Activated CD4-positive, alpha-beta T cell treated with anti-CD3 and anti-CD28 coated beads for 24 hours (primary cell): ENCODE measurements around the gene AVPR2.

Experiments used
- DNase-seq, 2 donors: peaks; one replicate each; pipeline ENCODE4 v3.0.0-alpha.2; 2020; ENCODE audit warnings: low read depth in 2 of 2

AVPR2 gene

DNA sequence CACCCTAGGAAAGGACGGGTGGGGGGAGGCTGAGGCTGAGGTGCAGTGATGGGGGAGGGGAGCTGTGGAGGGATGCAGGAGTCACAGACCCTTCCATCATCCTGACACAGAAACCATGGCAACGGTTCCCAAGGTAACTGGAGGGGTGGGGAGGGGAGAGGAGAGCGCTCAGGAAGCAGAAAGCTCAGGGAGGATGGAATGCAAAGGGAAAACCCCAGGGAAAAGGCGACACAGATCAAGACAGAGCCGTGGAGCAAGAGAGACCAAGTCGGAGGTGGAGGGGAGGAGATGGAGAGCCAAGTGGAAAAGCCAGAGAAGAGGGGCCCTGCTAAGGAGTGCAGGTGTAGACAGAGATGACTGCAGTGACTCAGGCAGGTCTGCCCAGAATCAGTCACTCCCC is 33.0 kb upstream of the AVPR2 start:
- DNase-seq: no peak

DNA sequence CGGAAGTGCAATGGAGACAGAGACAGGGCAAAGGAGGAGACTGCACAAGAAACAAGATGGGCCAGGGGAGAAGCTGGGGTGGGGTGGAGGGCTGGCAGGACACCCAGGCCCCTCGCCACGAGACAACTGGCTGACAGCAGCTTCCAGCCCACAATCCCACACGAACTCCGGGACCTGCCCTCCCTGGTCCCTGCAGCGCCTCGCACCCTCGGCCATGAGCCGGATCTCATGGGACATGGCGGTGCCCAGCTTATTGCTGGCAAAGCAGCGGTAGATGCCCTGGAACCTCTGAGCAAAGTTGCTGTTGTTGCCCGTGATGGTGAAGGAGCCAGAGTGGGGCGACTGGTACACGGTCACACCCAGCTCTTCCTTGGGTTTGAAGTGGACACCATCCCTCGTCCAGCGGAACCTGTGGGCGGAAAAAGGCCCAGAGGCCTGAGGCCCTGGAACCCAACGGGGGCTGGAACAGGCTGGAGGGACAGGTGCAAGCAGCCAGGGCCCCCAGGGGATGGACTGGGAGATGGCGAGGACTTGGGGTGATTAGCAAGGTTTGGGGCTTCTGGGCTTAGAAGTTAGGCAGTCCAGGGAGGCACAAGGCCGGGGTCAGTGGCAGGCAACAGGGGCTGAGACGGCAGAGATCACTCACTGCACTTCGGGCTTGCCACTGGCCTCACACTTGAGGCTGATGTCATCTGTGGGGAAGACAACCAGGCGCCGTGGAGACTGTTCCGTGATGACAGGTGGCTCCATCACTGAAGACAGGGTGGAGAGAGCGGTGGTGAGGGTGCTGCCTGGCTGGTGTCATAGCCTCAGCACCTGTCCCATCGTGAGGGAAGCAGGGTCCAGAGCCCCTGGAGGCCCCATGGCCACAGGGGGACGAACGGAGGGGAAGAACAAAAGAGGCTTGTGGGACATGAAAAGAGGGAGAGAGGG is 32.3 kb upstream of the AVPR2 start:
- DNase-seq: no peak

GRCh38 chrX:153873282-153874084 is 31.0 kb upstream of the AVPR2 start:
- no peak for DNase-seq

- no peak for DNase-seq
Observed at GRCh38 chrX:153874085-153874365, 30.4 kb upstream of the AVPR2 start.

DNA sequence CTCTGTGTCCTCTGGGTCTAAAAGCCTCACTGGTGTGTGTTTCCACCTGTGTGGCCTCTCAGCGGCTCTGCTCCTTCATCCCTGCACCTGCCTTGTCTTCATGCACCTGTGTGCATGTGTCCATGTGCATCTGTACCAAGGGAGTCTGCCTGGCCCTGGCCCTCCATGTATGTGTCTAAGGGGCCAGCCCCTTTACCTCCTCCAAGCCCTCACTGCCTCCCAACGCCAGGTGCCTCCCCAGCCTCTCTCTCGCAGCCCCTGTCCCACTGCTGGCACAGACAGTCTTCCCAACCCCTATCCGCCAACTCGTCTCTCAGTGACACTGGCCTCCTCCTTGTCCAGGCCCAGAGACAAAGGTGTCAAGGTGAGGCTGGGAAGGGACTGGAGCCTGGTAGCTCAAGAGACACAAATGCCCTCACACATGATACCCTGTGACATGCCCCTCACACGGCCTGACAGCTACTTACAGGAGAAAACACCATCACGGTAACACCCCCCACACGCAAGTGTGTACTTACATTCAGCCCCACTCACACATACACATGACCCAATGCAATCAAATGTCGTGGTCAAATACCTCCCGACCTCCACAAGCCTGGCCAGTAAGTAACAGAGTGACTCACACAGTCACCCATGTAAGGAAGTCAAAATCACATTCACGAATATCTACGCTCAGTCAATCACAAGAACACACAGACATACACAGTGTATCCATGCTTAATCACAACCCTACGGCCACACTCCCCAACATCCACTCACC is 29.9 kb upstream of the AVPR2 start:
- DNase-seq: no peak

DNA sequence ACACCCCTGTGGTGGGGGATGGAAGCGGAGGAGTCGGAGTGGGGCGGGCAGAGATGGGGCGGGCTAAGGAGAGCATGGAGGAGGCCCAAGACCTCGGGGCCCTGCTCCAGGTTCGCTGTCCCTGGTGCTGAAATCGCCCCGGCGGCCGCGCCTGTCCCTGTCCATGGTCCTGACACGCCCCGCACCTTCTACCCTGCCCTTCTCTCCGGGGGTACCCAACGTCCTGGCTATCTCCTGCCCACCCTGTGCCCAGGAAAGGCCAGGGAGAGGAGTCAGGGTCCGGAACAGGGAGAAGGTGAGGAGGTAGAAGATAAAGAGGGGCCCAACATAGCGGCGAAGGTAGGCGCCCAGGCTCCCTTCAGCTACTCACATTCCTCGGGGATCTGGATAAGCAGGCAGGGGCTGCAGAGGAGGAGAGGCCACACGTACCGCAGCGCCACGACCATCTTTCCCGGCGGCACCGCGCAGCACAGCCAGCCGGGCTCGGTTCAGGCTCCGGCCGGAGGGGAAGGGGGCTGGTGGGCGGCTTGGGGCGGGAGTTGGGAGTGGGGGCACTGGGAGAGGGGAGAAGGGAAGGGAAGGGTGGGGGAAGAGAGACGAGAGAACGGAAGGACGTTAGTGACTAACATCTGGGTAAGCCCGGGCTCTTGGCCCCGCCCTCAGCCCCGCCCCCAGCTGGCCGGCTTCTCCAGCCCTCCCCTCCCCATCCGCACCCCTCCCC is 28.9 kb upstream of the AVPR2 start:
- peak; percentile 41 to 43 for DNase-seq

GRCh38 chrX:153876112-153876491 is 28.4 kb upstream of the AVPR2 start:
- no peak for DNase-seq

DNA sequence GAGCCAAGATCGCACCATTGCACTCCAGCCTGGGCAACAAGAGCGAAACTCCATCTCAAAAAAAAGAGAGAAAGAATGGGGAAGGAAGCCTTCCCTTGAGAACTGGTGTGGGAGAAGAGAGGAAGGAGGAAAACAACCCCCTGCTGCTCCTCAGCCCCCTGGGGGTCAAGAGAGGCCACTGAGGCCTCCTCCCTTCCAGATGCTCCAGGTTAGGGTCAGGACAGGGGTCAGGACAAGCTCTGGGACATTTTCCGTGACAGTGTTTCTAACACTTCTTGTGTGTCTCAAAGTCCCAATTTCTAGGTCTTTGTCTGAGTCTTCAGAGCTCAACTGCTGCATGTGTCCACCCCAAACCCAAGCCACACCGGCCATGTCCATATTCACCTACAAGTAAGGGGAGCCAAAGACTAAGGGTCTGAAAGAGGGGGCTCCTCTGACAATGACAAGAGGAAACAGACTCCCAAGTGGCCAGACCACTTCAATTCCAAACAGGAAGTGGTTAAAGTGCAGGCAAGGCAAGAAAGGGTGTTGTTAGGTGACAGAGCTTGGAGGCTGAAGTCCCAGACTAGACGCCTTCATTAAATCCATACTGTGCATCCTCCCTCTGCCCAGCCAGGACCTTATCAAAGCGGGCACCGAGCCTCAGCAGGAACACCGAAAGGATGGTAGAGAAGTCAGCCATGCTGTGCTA is 26.8 kb upstream of the AVPR2 start:
- no peak for DNase-seq

DNA sequence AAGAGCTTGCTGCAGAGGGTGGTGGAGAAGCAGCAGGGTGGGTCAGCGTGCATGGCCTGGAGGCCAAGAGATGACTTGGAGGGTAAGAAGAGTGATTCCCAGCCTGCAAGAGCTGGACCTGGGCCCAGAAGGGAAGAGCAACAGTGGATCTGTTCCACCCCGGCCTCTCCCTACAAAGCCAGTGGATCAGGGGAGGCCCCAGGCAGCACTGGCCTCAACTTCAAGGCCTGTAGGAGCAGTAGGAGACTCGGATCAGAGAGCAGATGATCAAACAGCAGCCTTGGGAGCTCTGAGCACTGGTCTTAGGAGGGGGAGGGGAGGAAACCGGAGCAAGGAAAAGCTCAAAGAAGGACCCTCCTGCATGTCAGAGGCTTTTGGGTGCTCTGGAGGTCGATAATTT is 26.1 kb upstream of the AVPR2 start:
- DNase-seq: no peak

- no peak for DNase-seq
Observed at GRCh38 chrX:153878969-153879653, 25.4 kb upstream of the AVPR2 start.

DNA sequence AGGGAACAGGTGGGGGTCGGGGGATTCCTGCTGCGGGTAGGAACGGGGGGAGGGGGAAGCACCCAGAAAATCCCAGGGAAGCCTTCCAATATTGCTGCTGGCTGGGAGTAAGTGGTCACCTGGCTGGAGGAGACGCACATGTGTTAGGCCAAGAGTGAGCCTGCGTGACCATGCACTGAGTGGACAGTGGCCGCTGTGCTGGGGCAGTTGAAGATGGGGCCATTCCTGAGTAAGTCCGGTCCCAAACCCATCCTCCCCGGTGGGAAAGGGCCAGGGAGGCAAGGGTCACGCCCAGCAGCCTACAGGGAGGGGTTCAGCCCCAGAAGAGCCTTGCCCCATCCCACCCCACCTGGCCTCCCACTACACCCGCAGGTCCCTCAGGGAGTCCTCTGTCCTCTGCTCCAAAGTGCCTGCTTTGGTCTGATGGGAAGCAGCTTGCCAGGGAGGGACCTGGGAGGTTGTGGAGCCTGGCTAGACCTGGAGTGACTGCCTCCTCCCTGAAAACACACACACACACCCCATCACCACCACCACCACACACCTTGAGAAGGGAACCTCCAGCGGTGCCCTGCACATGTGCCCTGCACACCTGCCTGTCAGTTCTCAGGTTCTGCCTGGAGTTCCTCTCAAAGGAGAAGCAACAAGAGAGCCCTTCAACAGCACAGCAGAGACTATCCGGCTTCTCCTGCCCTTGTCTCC is 24.6 kb upstream of the AVPR2 start:
- no peak for DNase-seq

DNA sequence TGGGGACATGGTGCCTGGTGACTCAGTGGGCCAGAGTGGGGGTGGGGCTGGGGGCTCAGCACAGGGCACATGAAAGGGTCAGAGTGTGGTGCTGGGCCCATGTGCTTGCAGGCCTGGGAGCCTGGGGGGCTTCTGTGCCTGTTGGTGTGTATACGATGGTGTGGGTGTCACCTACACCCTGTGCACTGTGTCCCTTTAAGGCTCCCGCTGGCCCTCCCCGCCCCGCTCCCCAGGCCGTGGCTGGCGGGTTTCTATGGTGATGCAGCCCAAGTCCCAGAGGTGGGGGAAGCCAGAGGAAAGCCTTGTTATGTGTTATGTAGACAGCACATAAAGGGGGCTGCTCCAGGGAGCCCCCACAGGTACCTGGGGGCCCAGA is 24.0 kb upstream of the AVPR2 start:
- DNase-seq: no peak

DNA sequence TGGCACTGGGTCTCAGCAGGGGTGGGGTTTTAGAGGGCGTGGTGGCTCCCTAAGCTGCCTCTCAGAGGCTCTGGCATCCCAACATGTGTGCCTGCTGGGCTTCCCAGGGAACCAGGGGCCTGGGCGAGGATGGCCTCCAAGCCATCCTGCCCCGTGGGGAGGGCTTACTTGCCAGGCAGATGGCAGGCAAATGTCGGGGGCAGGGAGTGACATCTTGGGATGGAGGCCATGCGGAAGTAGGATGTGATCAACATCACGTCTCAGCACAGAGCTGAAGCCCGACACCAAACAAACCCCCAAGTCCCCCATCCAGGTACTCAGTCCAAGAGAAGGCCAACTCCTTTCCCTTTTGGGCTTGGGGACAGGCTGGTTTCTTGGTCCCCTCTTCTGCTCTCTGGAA is 23.2 kb upstream of the AVPR2 start:
- no peak for DNase-seq

DNA sequence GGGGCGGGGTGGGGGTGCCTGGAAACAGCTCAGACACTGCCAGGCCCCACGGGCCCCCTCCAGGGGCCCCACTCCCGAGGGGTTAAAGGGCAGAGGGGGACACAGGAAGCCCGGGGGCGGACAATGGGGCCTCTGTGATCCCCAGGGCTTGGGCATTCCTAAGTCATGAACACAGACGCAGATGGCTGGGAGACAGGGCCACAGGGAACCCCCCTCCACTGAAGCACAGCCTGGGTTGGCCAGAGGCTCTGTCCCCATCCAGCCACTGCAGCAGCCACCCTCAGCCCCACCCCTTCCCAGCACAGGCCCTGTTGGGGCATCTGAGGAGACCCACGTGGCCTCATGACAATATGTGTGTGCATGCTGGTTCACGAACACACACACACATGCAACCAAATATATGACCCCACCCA is 22.4 kb upstream of the AVPR2 start:
- no peak for DNase-seq

- DNase-seq: no peak
Observed at GRCh38 chrX:153882557-153882956, 21.9 kb upstream of the AVPR2 start.

- no peak for DNase-seq
Observed at GRCh38 chrX:153883163-153883843, 21.2 kb upstream of the AVPR2 start.

GRCh38 chrX:153884136-153884535 is 20.3 kb upstream of the AVPR2 start:
- DNase-seq: no peak

DNA sequence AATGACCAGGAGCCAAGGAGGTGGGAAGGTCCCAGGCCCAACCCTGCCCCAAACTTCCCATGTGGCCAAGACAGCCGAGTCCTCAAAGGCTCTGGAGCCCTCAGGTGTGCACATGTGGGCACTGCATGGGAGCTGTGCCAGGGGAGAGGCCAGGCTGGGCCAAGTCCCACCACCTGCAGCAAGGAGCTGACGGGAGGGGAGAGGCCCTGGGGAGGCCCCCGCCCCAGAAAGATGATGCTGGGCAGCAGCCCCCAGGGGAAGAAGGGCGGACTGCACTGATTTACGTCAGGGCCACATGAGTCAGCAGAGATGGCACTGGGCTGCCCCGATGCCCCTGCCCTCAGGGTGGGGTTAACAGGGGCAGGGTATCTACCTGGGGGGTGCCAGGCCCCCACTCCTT is 19.9 kb upstream of the AVPR2 start:
- no peak for DNase-seq

DNA sequence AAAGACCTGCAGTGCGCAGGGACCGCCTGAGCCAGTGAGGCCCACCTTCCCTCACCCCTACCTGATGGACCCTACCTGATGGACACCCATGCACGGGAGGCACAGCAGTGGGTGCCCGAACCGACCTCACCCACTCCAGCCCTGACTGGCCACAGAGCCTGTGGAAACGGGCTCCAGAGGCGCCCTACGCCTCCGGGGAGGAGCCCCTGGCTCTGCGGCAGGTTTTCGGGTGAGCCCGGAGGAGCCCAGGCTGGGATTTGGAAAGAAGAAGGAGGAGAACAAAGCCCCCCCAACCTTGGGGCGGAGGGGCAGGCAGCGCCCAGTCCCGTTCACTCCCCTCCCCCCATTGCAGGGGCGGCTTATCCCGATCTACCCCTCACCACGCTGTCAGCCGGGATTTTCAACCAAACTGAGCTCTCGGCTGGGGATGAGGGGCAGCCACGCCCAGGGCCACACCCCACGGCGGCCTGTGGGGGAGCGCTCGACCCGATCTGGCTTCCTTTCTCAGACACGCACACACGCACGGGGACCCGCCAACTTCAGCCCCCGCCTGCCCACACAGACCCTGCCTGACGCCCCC is 19.2 kb upstream of the AVPR2 start:
- DNase-seq: no peak
